RCC 7860 (cell line): Measurements from ENCODE around the gene TNN.

Experiments used
- DNase-seq: peaks from one replicate; pipeline ENCODE4 v3.0.0-alpha.2; 2015; ENCODE audit warnings: low spot score
- FAIRE-seq: peaks from 2 replicates; lab custom pipeline; 2012; peaks lifted over from hg19 to GRCh38; lab: Jason Lieb, UNC

Gene TNN

DNA sequence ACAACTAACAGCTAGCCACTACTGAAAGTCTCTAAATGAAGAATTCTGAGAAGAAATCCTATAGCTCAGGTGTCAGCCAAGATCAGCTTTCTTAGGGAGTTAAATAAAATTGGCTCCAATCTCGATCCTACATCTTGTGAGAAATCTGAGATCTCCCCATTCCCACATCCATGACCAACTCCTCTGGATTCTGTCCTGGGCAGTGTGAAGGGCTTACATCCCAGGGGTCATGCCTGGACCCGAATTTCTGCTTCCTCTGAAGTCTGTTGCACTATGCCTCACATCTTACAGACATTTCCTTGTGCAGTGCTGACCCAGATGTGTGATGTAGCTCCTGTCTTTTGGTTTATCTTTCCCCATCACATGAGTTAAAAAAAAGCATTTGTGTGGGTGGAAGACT is 4.8 kb upstream of the TNN start:
- FAIRE-seq (no peak), DNase-seq (no peak)

DNA sequence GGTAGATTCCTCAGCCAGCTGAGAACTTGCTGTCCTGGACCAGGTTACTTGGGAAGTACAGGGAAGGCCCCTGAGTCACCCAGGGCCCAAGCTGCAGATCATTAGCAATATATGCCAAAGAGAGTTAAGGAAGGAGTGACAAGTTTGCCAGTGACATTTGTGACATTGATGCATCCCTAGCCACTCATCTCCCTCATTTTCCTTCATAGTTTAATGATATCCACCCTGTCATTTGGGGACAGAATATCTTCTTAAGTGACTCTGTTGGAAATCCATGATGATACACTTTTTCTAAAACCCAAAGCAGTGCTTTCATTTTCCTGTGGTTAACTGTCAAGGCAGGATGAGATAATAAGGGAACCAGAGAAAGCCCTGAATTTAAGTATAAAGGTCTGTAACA is 3.2 kb downstream of the TNN start:
- no peak for FAIRE-seq
- DNase-seq, result no peak

DNA sequence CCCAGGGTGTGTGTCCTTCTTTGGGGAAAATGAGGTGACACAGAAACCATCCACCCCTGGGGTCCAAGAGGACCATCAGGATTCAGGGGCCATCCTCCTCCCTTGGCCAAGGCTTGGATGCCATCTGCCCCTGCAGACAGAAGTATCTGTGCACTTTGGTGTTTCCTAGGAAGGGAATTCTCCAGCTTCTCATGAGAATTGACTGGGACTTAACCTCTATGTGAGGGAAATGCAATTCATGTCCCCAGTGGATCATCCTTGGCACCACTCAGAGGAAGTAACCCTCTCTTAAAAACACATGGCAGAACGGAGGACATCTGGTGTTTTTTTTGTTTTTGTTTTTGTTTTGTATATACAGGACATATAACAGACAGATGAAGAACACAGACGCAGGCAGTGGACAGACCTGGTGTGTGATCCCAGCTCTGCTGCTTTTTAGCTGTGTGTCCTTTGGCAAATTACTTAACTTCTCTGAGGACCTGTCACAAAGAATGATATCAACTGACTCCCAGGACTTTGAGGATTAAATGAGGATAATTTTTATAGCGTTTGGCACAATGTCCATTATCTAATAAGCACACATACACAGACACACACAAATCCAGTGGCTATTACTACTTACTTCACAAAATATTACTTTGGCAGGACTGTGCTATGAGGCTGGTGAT is 3.8 kb downstream of the TNN start:
- DNase-seq (no peak), FAIRE-seq (no peak)

DNA sequence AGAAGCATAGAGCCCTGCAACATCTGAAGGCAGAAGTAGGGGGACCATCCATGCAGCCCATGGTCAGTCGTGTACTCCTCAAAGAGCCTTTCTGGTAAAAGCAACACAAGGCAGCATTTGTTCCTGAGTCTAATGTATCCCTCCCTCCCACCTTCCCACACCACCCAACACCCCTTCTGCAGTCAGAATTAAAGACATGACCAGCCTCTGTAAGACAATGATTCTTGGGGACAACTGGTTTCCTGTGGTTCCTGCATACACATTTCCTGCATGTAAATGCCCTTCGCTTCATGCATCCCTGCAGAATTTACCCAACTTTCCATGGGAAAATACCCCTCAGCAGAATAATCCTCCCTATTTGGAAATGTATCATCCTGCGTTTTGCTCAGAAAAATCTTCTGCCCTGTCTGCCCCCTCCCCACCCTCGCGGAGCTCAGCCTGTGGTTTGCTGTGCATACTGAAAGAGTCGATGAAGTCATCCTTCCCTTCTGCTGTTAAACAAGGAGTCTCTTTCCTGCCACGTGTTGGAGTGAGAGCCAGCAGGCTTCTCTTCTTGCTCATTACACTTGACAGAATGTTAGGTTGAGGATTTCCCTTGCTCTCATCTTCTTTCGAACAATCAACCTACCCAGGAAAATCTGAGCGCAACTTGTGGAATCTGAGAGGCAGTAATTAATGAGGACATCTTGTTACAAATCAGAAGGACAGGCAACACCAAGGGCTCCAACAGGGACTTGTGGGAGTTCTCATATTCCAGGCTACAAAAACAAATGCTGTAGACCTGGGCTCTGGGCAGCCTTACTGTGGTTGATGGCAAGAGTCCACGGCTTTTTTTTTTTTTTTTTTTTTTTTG is 4.7 kb downstream of the TNN start:
- FAIRE-seq (no peak), DNase-seq (peak; percentile 37)

DNA sequence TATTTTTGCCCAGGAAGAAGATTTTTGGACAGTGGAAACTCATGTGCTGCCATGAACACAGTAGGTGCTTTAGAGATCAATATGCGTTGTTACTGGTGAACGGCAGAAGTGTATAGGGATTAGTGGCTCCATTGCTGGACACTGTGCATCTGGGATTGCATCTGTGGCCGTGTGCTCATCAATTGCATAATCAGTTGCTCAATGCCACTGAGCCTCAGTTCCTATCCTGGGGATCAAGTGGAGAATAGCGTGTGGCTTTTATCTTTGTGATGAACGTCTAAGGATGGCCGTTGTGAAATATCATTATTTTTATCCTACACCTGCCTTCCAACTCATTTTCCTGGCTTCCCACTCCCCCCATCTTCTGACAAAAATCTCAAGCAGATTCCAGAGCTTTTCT is 5.4 kb downstream of the TNN start:
- no peak for DNase-seq
- no peak for FAIRE-seq

DNA sequence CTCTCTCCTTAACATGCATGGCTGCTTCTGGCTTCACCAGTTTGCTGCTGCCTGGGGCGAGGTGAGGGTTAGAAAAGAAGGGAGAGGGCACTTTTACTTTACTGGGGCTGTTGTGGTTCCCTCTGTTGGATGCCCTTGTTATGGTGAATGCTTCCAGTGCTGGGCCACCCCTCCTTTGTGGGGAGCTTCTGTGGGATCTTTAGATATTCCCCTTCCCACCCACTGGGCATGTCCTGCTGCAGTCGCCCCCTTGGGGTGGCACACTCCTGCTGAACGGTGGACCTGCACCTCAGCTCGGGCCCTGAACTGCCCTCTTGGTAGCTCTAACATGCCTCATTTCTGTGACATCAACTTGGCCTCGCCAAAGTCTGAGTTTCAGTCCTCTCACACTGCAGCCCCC is 6.0 kb downstream of the TNN start:
- DNase-seq, result no peak
- FAIRE-seq, result no peak

DNA sequence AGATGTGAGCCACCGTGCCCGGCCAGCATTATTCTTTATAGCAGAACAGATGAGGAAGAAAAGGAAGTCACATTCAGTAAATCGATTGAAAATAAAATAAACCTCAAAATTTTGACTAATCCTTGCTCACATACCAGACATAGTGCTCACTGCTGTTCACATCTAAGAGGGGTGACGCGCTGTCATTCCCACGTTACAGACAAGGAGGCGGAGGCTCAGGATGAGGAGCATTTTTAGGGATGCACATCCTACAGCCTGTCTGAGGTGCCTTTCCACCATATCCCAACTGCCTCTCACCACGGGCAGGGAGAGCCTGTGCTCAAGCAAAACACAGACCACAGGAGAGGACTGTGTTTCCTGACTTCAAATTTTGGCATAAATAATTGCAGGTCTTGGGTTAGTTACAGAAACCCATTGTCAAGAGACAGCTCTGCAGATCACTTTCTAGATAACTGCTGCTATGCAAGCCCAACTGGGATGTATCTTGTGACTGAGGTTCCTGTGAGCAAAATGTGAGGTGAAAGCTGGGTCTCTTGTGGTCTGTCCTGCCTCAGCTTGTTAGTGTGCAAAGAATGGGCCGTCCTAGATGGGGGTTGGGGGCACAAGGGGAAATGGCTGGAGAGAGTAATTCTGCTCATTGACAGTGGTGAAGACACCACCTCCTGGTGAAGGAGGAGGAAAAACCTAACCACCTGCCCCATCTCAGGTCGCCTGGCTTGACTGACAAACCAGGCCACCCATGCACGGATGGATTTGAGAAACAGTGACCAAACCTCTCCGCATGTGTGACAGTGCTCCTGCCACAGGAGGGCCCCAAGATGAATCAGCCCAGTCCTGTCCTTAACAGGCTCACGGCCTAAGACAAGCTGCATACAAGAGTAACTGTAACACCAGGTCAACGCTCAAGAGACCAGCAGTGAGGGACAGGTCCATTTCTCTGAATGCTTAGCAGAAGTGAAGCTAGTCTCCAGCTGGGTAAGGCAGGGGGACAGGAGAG is 8.2 kb downstream of the TNN start:
- DNase-seq (no peak), FAIRE-seq (no peak)

DNA sequence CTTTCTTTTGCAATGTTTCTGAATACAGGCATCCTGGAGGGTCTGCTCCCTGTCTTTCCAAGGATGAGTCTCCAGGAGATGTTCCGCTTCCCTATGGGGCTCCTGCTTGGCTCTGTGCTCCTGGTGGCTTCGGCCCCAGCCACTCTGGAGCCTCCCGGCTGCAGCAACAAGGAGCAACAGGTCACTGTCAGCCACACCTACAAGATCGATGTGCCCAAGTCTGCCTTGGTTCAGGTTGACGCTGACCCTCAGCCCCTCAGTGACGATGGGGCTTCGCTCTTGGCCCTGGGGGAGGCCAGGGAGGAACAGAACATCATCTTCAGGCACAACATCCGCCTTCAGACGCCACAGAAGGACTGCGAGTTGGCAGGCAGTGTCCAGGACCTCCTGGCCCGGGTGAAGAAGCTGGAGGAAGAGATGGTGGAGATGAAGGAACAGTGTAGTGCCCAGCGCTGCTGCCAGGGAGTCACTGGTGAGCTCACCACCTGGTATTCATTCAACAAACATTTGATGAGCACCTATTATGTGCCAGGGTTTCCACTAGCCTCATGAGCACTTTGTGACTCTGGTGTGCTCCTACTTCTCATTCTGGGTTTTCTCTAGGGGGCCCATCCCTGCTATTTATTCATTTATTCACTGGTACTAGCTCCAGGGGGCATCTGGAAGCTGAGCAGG is 9.9 kb downstream of the TNN start:
- FAIRE-seq (no peak), DNase-seq (no peak)

DNA sequence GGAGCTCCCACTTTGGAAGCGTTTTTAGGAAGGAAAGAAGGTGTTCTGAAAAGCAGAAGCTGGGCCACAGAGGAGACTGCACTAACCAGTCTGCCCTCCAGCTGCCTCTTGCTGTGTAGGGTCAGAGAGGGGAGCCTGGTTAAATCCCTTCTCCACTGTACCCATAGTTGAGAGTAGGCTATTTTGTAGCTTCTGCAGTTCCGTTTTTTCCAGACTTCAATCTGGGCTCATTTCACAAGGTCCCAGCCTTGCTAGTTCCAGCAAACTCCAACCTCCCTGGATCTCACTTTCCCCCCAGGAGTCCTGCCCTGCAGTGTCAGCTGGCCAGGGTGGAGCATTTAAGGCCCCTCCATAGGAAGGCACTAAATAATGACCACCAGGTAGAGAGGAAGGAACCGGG is 11.0 kb downstream of the TNN start:
- no peak for DNase-seq
- no peak for FAIRE-seq

DNA sequence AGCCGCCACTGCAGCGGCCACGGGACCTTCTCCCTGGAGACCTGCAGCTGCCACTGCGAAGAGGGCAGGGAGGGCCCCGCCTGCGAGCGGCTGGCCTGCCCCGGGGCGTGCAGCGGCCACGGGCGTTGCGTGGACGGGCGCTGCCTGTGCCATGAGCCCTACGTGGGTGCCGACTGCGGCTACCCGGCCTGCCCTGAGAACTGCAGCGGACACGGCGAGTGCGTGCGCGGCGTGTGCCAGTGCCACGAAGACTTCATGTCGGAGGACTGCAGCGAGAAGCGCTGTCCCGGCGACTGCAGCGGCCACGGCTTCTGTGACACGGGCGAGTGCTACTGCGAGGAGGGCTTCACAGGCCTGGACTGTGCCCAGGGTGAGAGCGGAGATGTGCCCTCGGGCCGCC is 11.7 kb downstream of the TNN start:
- FAIRE-seq (no peak), DNase-seq (no peak)

DNA sequence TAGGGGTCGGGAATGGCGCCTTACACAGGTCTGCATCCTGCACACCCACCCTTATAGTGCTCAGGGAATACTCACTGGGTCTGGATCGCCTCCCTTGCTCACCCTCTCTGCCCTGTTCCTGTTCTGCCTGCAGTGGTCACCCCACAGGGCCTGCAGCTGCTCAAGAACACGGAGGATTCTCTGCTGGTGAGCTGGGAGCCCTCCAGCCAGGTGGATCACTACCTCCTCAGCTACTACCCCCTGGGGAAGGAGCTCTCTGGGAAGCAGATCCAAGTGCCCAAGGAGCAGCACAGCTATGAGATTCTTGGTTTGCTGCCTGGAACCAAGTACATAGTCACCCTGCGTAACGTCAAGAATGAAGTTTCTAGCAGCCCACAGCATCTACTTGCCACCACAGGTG is 12.4 kb downstream of the TNN start:
- FAIRE-seq (no peak), DNase-seq (no peak)

DNA sequence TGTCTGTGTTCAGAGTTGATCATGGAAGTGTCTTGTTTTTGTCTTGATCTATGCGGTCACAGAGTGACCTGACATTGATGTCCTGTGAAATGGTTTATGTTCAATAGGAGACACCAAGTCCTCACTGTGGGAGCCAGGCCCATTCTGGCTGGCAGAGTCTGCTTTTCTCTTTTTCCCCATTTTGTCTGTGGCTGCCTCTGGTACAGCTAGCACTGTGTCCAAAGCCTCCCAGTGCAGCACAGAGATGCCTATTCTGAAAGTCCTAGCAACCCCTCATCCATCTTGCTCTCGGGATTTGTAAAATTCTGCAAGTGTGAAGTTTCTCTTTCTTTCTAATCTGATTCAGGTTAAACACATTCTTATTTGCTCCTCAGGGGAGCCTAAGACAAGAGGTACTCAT is 14.3 kb downstream of the TNN start:
- no peak for DNase-seq
- no peak for FAIRE-seq

DNA sequence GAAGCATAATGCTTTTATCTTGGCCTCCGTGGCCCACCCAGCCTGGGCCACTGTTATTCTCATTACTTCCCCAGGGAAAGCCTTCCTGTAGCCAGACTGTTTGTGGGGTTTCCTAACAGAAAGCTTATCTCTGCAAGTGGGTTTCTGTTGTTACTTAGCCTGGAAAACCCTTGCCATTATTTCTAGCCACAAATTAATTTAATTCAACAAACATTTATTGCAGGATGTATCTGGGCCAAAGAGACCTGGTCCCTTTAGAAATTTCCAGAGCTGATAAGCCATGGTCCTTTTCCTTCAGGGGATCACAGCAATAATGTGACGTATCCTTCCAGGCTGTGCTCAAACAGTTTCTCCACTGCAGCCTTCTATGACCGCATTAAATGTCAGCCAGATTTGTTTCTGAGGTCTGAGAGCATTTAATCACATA is 20.9 kb downstream of the TNN start:
- DNase-seq (no peak), FAIRE-seq (no peak)

DNA sequence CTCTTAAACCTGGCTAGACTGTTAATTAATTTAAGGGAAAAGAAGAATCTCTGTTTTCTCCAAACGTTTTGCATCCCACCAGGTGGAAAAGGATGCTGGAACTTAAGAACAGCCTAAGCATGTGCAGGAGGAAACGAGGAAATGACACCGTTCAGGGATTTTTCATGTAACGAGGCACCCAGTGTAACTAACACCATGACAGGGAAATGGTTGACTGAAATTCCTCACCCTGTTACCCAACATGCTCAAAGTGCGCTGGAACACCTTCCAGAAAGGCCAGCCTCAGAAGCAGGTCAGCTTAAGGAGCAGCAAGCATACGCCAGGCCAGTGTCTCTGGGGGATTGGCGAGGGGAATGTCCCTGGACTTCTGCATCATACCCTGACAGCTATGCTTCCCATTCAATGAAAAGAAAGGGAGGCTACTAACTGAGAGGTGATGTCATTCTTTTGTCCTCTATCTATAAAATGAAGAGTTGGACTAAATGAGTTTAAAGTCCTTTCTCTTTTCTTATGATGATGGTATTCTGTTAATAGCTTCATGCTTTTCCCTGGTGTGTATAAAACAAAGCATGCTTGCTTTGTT is 21.6 kb downstream of the TNN start:
- FAIRE-seq, result no peak
- DNase-seq, result no peak

DNA sequence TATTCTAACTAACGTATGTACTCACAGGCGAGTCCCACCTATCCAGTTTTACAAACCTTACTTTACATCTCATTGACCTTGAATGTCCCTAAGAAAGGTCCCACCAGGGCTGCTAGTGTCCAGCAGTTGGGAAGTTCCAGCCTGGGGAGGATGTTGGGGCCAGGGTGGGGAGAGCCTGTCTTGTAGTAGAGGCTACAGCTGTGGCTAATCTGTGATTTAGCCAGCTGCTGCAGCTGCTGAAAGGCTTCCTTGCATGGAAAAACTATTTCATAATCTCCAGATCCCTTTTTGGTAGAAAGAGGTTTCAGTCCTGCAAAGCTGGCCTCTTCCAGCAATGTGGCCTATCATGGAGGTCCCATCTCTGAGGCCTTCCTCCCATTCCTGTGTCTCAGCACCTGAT is 23.1 kb downstream of the TNN start:
- no peak for FAIRE-seq
- no peak for DNase-seq

DNA sequence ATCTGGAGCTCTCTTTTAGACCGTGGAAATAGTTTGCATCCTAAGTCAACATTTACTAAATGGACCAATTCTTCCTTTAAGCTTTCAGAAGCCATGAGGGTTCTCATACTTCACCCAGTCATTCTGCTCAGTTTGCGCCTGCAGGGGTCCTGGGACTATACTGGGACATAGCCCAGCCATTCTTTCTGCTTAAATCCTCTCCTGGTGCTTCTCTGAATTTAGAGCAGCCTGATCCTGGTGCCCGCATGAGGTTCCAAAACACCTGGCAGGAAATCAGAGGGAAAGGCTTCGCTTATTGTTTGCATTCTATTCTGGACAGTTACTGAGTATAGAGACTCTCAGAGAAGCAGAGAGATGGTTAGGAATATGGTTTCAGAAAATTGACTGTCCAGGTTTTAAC is 27.0 kb downstream of the TNN start:
- FAIRE-seq, result no peak
- no peak for DNase-seq

DNA sequence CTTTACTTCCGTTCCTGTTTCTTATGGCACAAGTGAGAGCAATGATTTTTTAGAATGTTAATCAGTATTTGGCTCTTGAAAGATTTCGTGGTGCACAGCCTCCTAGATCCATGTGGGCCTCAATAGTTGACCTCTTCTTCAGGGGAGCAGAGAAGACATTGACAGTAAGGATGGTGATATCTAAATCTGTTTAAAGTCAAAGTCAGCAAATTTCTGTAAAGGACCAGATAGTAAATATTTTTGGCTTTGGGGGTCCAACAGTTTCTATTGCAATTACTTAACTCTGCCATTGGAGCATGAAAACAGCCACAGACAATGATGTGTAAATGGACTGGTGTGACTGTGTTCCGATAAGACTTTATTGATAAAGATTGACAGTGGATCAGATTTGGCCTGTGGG is 27.4 kb downstream of the TNN start:
- FAIRE-seq (no peak), DNase-seq (no peak)

DNA sequence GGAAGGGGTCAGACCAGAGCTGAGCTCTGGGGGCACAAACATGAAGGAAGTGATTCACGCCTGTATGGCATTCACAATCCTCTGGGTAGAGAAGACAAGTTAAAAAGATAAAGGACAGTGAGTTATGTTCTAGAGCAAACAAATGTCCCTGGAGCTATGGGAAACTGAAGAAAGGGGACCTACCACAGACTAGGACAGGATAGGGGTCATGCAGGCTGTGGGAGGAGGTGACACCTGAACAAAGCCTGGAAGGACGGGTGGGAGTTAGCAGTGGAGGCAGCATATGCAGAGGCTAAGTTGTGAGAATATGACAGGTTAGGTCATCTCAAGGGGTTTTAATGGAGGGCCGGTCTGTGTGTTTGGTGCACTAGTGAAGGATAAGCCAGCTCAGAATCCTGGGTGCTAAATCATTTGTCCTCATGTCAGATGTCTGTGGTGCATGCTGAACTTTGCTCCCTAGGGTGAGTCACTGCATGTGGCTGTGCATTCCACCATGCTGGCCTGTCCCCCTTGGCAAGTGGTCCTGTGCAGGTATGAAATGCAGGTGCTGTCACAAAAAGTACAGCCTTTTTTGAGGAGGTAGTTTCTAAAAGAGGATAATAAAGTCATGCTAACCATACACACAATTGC is 28.5 kb downstream of the TNN start:
- FAIRE-seq, result no peak

DNA sequence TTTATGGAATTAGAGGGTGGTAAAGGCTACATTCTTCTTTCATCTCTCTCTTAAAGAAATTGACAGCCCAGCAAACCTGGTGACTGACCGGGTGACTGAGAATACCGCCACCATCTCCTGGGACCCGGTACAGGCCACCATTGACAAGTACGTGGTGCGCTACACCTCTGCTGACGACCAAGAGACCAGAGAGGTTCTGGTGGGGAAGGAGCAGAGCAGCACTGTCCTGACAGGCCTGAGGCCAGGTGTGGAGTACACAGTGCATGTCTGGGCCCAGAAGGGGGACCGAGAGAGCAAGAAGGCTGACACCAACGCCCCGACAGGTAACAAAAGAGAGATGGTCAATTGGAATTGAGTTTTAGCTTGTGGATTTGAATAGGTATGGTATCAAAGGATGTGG is 29.7 kb downstream of the TNN start:
- no peak for FAIRE-seq
- DNase-seq, result no peak

More for the DNA sequence above, 28.5 kb downstream of the TNN start:
- peak; percentile 7 for DNase-seq

DNA sequence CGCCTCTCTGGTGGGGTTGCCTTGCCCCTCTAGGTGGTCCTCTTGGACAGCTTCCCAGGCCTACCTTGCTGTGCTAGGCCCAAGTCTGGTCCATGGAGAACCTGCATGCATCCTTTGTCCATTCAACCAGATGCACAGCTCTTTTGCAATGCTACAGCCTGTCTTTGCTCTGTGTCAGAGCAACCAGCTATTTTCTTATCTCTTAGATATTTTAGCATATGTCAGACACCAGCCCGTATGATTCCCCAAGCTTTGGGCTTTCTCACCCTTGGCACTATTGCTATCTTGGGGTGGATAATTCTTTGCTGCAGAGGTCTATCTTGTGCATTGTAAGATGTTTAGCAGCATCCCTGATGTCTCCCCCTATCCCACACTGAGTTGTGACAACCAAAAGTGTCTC is 32.3 kb downstream of the TNN start:
- no peak for FAIRE-seq
- DNase-seq, result no peak
